Measurements from ENCODE around the gene TRAF4. TPM values are rescaled to one million over a fixed set of nuclear protein-coding genes. Genes with fewer than 3 reads are reported as not detected.
"Not testable (repeated sequence)": the region's sequence is repeated elsewhere in the genome, so short reads cannot be mapped to it uniquely, and the experiment has no call there.

Gene TRAF4
- polyA plus RNA-seq, 3 donors = 0.33 to 38.0 (median 1.0) TPM

- no peaks in the 10 kb centered on the region for H3K79me2 ChIP-seq (ENCODE audit: insufficient read depth, low read length)
- Mint-ChIP-seq H3K27me3 (ENCODE audit: low read depth in 3 of 3) (peaks cover 0 to 11% (median 6%) of the 10 kb centered on the region in 3 donors), H3K27ac (no peak overlapping the region), H3K4me3 (no peak overlapping the region), H3K36me3 (peaks cover 13% of the 10 kb centered on the region in 2 donors), H3K4me1 (peaks cover 2% of the 10 kb centered on the region), H3K9me3 (peaks cover 0 to 3% (median 0%) of the 10 kb centered on the region in 7 donors)
- no peak overlapping the region for H3K4me3 ChIP-seq (replicated peaks in 1 of 3; ENCODE audit: low read depth in 2 of 3, low read length in 3 of 3)
- no peaks in the 10 kb centered on the region for H4K20me1 ChIP-seq (ENCODE audit: insufficient read depth, low read length)
- H3K4me1 ChIP-seq (ENCODE audit: control insufficient read depth in 1 of 2, insufficient read depth in 2 of 2, low read length in 2 of 2) = peaks cover 2 to 4% of the 10 kb centered on the region in 2 donors
- no peak for DNase-seq
- no peaks in the 10 kb centered on the region for H3K9me3 ChIP-seq (replicated peaks in 1 of 2; ENCODE audit: control insufficient read depth in 1 of 2, insufficient read depth in 1 of 2, low read length in 2 of 2)
- no peak overlapping the region for H2AFZ ChIP-seq (ENCODE audit: insufficient read depth, low read depth, low read length, poor library complexity, severe bottlenecking)
- intact Hi-C loops (cut with micrococcal nuclease) = no loop called here
- TF ChIP-seq, protein P1, sequence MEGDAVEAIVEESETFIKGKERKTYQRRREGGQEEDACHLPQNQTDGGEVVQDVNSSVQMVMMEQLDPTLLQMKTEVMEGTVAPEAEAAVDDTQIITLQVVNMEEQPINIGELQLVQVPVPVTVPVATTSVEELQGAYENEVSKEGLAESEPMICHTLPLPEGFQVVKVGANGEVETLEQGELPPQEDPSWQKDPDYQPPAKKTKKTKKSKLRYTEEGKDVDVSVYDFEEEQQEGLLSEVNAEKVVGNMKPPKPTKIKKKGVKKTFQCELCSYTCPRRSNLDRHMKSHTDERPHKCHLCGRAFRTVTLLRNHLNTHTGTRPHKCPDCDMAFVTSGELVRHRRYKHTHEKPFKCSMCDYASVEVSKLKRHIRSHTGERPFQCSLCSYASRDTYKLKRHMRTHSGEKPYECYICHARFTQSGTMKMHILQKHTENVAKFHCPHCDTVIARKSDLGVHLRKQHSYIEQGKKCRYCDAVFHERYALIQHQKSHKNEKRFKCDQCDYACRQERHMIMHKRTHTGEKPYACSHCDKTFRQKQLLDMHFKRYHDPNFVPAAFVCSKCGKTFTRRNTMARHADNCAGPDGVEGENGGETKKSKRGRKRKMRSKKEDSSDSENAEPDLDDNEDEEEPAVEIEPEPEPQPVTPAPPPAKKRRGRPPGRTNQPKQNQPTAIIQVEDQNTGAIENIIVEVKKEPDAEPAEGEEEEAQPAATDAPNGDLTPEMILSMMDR (IDR thresholded peaks at IDR 0.05) = no peak
- no peak overlapping the region for H3K4me2 ChIP-seq (replicated peaks; ENCODE audit: extremely low read depth, low read length, poor library complexity, severe bottlenecking)
- no peak overlapping the region for H3K27ac ChIP-seq (ENCODE audit: low read depth in 1 of 2, low read length in 2 of 2)
- 94% methylated on average over 6 of the region's 10 CpGs for WGBS (ENCODE audit: insufficient coverage)
- no peak overlapping the region for H3K9ac ChIP-seq (ENCODE audit: insufficient read depth, low read length, poor library complexity, severe bottlenecking)
- no peaks in the 10 kb centered on the region for H3K36me3 ChIP-seq (replicated peaks in 1 of 2; ENCODE audit: control insufficient read depth in 1 of 2, insufficient read depth in 2 of 2, low read length in 2 of 2)
- H3K27me3 ChIP-seq (ENCODE audit: control insufficient read depth in 2 of 2, insufficient read depth in 2 of 2, low read length in 2 of 2) = no peaks in the 10 kb centered on the region
These were observed 9.0 kb upstream of the TRAF4 start for GRCh38 chr17:28734712-28735241.

GRCh38 chr17:28735242-28735722, 8.5 kb upstream of the TRAF4 start:
- H3K4me1 ChIP-seq (ENCODE audit: control insufficient read depth in 1 of 2, insufficient read depth in 2 of 2, low read length in 2 of 2) = no peaks in the 10 kb centered on the region
- Mint-ChIP-seq H3K4me1 (no peaks in the 10 kb centered on the region), H3K27me3 (ENCODE audit: low read depth in 3 of 3) (peaks cover 2 to 14% (median 6%) of the 10 kb centered on the region in 3 donors), H3K9me3 (peaks cover 0 to 3% (median 0%) of the 10 kb centered on the region in 7 donors), H3K4me3 (no peak overlapping the region), H3K36me3 (peaks cover 13 to 14% of the 10 kb centered on the region in 2 donors), H3K27ac (no peak overlapping the region)
- no peaks in the 10 kb centered on the region for H3K36me3 ChIP-seq (replicated peaks in 1 of 2; ENCODE audit: control insufficient read depth in 1 of 2, insufficient read depth in 2 of 2, low read length in 2 of 2)
- no peak overlapping the region for H3K9ac ChIP-seq (ENCODE audit: insufficient read depth, low read length, poor library complexity, severe bottlenecking)
- intact Hi-C loops (cut with micrococcal nuclease) = no loop called here
- no peaks in the 10 kb centered on the region for H3K27me3 ChIP-seq (ENCODE audit: control insufficient read depth in 2 of 2, insufficient read depth in 2 of 2, low read length in 2 of 2)
- WGBS (ENCODE audit: insufficient coverage) = 100% methylated on average over 2 of the region's 5 CpGs
- H3K4me2 ChIP-seq (replicated peaks; ENCODE audit: extremely low read depth, low read length, poor library complexity, severe bottlenecking) = no peak overlapping the region
- TF ChIP-seq, protein P1 (IDR thresholded peaks at IDR 0.05) = no peak
- H2AFZ ChIP-seq (ENCODE audit: insufficient read depth, low read depth, low read length, poor library complexity, severe bottlenecking) = no peak overlapping the region
- no peaks in the 10 kb centered on the region for H3K9me3 ChIP-seq (replicated peaks in 1 of 2; ENCODE audit: control insufficient read depth in 1 of 2, insufficient read depth in 1 of 2, low read length in 2 of 2)
- no peaks in the 10 kb centered on the region for H4K20me1 ChIP-seq (ENCODE audit: insufficient read depth, low read length)
- no peaks in the 10 kb centered on the region for H3K79me2 ChIP-seq (ENCODE audit: insufficient read depth, low read length)
- H3K27ac ChIP-seq (ENCODE audit: low read depth in 1 of 2, low read length in 2 of 2) = no peak overlapping the region
- DNase-seq = no peak
- no peak overlapping the region for H3K4me3 ChIP-seq (replicated peaks in 1 of 3; ENCODE audit: low read depth in 2 of 3, low read length in 3 of 3)

DNA sequence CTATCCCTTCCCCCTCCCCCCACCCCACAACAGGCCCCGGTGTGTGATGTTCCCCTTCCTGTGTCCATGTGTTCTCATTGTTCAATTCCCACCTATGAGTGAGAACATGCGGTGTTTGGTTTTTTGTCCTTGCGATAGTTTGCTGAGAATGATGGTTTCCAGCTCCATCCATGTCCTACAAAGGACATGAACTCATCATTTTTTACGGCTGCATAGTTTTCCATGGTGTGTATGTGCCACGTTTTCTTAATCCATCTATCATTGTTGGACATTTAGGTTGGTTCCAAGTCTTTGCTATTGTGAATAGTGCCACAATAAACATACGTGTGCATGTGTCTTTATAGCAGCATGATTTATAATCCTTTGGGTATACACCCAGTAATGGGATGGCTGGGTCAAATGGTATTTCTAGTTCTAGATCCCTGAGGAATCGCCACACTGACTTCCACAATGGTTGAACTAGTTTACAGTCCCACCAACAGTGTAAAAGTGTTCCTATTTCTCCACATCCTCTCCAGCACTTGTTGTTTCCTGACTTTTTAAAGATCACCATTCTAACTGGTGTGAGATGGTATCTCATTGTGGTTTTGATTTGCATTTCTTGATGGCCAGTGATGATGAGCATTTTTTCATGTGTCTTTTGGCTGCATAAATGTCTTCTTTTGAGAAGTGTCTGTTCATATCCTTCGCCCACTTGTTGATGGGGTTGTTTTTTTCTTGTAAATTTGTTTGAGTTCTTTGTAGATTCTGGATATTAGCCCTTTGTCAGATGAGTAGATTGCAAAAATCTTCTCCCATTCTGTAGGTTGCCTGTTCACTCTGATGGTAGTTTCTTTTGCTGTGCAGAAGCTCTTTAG, 7.7 kb upstream of the TRAF4 start:
- H3K9me3 ChIP-seq (replicated peaks in 1 of 2; ENCODE audit: control insufficient read depth in 1 of 2, insufficient read depth in 1 of 2, low read length in 2 of 2); H3K36me3 ChIP-seq (replicated peaks in 1 of 2; ENCODE audit: control insufficient read depth in 1 of 2, insufficient read depth in 2 of 2, low read length in 2 of 2); H3K27ac Mint-ChIP-seq; H4K20me1 ChIP-seq (ENCODE audit: insufficient read depth, low read length); H3K4me3 ChIP-seq (replicated peaks in 1 of 3; ENCODE audit: low read depth in 2 of 3, low read length in 3 of 3); H3K4me2 ChIP-seq (replicated peaks; ENCODE audit: extremely low read depth, low read length, poor library complexity, severe bottlenecking); H3K9ac ChIP-seq (ENCODE audit: insufficient read depth, low read length, poor library complexity, severe bottlenecking); intact Hi-C loops (cut with micrococcal nuclease); H3K4me3 Mint-ChIP-seq; H3K79me2 ChIP-seq (ENCODE audit: insufficient read depth, low read length); DNase-seq; H2AFZ ChIP-seq (ENCODE audit: insufficient read depth, low read depth, low read length, poor library complexity, severe bottlenecking); H3K4me1 Mint-ChIP-seq; H3K27ac ChIP-seq (ENCODE audit: low read depth in 1 of 2, low read length in 2 of 2); H3K9me3 Mint-ChIP-seq; H3K27me3 ChIP-seq (ENCODE audit: control insufficient read depth in 2 of 2, insufficient read depth in 2 of 2, low read length in 2 of 2); H3K4me1 ChIP-seq (ENCODE audit: control insufficient read depth in 1 of 2, insufficient read depth in 2 of 2, low read length in 2 of 2): not testable (repeated sequence)
- no CpG with 5 or more reads among the region's 8 CpGs for WGBS (ENCODE audit: insufficient coverage)
- Mint-ChIP-seq H3K36me3 (peaks cover 15 to 16% of the 10 kb centered on the region in 2 donors), H3K27me3 (ENCODE audit: low read depth in 3 of 3) (peaks cover 6 to 14% (median 8%) of the 10 kb centered on the region in 3 donors)
